OCI-M2 (cell line): ENCODE data around the gene S100A2.
"Not testable (repeated sequence)": the region's sequence is repeated elsewhere in the genome, so short reads cannot be mapped to it uniquely, and the experiment has no call there.

ENCODE experiments used
- DNase-seq: peaks from one replicate; lab custom pipeline; 2025; ENCODE audit not compliant: unreplicated experiment; lab: John Stamatoyannopoulos, UW

The S100A2 gene

DNA sequence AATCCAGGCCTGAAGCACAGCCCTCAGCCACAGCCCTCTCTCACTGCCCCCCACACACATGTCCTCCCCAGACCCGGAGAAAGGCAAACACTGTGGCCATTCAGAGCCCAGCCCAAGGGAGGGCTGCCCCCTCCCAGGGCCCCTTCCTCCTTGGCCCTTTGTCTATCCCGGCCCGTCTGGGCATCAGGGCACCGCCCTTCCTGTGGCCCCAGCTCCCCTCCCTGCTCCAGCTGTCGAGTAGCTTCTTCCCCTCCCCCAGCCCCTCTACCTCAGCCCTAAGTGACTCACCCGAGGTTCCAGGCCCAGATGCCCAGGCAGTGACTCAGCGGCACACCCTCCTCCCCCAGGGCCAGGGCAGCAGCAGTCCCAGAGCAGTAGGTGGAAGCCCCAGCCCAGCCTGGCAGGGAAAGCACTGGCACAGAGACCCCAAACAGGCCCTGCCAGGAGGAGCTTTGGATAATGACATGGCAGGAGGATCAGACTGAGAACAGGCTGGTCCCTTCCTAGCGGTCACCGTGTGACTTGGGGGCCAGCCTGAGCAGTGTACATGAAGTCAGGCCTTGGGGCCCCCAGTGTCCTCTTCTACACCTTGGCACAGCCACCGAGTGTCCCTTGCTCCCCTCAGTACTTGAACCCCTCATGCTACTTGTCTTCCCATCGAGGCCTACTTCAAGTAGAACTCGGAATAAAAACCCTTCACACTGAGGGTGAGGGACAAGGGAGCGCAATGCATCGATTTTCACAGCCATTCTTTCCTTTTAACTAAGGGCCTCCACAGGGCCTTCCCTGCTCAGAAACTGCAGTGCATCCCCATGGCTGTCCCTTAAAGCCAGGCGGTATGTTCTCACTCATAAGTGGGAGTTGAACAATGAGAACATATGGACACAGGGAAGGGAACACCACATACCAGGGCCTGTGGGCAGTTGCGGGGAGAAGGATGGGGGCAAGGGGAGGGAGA lies 1.0 kb upstream of the S100A2 start:
- peak; percentile 68 for DNase-seq

DNA sequence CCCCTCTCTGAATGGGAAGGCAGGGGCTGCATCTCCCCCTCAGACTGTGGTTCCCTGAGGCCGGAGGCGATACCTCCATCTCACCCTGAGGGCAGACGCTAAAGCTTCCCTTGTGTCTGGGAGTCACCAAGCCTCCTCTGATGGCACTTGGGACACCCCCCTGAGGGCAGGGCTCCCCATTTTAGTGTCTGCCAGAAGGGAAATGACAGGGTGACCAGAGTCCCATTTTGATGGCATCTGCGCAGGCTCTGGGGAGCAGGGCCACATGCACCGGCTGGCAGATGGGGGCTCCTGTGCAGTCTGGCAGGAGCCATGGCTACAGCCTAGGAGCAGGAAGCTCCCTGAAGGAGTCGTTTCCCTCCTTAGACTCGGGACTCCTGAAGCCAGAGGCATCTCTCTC lies 1.7 kb downstream of the S100A2 start:
- DNase-seq, result no peak

DNA sequence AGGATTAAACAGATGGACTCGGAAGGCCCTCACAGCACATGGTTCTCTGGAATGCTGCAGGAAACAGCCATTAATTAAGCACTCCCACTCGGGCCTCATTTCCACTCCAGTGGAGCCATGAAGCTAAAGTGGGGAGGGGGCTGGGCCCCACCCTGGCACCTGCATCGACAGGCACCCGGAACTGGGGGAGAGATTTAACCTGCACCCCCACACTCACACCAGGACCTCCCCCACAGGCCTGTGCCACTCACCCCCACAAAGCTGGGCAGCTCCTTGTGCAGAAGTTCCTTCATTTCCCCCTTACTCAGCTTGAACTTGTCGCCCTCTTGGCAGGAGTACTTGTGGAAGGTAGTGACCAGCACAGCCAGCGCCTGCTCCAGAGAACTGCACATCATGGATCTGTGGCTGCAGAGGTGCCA lies 2.2 kb downstream of the S100A2 start:
- DNase-seq, result no peak

DNA sequence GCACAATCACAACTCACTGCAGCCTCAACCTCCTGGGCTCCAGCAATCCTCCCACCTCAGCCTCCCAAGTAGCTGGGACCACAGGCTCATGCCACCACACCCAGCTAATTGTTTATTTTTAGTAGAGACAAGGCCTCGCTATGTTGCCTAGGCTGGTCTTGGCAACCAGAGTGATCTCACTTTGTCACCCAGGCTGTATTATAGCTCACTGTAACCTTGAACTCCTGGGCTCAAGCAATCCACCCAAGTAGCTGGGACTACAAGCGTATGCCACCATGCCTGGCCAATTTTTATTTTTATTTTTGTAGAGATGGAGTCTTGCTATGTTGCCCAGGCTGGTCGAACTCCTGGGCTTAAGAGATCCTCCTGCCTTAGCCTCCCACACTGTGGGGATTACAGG lies 3.6 kb downstream of the S100A2 start:
- not testable (repeated sequence) for DNase-seq

DNA sequence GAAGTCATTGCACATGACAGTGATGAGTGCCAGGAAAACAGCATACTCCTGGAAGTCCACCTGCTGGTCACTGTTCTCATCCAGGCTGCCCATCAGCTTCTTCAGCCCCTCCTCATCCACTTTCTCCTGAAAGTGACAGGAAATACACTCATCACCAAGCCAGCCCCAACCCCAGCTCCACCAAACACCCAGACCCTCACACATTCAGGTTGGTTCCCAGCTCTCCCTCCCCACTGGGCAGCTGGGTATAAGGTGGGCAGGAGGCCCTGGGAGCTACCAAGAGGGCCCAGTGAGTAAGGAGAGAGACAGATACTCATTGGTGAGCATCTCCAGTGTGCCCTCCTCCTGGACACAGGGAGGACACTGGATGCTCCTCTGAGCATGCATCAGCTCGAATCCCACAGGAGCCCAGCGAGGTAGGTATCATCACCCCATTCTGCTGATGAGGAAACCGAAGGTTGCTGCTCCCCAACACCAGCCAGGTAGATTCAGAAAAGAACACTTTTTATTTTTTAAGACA lies 4.1 kb downstream of the S100A2 start:
- no peak for DNase-seq

DNA sequence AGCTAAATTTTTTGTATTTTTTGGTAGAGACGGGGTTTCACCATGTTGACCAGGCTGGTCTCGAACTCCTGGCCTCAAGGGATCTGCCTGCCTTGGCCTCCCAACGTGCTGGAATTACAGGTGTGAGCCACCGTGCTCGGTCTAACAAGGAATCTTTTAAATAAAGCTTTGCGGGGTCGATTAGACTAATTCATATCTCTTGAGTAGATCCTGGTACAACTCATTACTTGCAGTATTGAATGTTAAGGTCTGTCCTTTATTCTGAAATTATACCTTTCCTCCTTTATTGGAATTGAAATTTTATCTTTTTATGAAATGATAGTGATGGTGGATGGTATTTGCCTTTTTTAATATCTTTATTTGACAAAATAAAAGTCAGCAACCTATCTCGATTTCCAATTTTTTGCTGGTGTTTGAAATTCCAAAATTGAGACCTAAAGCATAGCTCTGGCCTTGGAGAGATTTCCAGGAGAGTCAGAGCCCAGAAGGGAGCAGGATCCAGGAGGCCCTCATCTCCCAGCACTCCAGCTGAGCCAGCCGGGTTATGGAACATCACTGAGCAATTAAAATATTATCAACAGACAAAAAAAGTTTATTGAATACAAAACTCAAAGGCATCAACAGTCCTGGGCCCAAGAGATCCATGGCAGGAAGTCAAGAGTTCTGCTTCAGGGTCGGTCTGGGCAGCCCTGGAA lies 4.7 kb downstream of the S100A2 start:
- DNase-seq, result no peak

DNA sequence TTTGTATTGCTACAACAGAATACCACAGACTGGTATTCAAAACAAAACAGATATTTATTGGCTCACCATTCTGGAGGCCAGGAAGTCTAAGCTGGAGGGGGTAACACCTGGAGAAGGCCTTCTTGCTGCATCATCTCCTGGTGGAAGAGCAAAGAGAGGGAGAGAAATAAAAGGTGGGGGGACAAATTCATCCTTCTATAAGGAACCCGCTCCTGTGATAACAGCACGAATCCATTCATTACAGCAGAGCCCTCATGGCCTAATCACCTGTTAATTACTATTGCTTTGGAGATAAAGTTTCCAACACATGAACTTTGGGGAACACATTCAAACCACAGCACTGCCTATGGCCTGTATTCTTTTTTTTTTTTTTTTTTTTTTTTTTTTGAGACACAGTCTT lies 5.4 kb downstream of the S100A2 start:
- DNase-seq, result no peak

DNA sequence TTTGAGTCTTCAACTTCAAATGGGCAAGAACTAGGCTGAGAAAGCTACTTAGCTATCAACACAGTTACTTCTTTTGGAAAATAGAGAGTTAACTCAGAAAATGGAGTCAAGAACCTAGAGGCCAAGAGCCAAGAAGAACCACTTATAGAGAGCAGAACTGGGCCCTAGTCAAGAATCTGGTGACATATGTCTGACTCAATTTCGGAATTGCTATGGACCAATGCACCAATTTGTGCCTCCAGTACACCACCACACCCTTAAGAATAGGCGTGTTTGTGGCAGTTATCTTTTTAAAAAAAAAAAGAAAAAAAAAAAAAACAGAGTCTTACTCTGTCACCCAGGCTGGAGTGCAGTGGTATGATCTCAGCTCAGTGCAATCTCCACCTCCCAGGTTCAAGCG lies 7.8 kb downstream of the S100A2 start:
- no peak for DNase-seq

DNA sequence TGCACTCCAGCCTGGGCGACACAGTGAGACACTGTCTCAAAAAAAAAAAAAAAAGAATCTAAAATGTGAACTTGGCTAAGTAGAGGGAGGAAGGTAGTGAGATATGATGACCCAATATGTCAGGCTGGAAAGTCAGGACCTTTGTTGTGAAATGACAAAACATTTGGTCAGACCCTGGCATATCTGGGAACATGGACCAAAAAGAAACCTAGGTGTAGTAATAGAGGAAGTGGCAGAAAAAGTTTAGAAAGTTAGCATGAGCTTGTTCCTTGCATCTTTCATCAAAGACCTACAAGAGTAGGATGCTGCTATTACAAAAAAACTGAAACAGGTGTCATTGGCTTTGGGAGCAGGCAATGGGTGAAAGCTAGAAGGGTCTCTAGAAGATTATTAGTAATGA lies 9.3 kb downstream of the S100A2 start:
- DNase-seq, result no peak

DNA sequence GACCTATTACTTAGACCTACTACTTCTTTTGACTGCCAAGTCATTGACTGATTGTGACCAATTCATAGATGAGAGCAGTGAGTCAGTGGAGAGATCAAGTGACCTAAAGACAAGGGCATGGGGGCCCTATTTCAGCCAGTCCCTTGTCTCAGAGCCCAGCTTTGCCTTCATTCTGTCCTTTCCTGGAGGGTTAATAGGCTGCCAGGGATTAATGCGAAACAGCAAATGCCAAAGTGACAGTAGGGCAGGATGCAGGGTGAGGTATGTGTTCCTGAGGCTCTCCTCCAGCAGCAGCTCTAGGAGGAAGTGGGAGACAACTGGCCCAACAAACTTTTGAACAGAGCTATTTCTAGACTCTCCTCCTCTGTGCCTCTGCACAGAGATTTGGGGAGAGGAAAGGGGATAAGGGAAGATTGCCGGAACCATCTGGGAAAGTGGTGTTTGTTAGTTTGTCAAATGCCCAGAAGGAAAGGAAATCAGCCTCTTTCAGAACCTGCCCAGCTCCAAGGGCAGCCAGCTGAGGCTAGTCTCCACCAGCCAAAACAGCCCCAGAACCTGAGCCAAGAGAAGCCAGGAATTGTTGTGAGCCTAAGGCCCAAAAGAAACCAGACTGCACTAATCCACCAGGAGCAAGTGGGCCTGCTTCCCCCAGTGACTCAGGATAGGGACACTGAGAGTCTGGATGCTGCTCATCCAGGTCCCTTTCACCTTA lies 11.7 kb downstream of the S100A2 start:
- DNase-seq, result no peak

DNA sequence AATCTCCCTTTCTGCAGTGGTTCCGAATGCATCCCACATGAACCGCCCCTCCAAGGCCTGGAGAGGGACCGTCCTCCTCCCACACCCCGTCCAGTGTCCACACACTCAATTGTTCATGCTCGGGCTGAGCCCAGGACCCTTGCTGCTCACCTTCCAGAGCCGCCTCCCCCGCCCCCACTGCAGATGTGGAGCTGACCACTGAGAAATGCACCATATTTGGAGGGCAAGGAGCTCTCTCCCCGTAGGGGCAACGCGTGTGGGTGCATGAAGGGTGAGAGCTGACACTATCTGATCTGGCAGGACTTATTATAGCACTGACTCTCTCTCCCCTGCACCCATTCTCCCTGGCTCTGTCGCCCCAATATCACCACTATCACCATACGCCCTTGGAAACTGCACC lies 12.5 kb downstream of the S100A2 start:
- no peak for DNase-seq

DNA sequence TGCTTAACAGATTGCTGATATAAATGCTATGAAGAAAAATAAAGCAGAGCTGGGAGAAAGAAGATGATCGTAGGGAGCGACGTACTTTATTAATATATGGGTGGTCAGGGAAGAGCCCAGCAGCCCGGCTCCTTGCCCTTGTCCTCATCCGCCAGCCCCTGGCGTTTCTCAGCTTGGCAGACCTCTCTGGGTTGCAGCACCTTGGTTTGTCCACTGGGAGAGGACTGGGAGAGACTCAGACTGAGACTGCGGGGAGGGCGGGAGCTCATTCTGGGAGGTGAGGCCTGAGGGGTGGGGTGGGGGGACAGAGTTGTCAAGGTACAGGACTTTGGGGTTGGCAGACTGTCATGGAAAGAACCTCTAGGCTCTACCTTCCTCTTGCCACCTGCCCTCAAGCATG lies 13.3 kb downstream of the S100A2 start:
- no peak for DNase-seq

DNA sequence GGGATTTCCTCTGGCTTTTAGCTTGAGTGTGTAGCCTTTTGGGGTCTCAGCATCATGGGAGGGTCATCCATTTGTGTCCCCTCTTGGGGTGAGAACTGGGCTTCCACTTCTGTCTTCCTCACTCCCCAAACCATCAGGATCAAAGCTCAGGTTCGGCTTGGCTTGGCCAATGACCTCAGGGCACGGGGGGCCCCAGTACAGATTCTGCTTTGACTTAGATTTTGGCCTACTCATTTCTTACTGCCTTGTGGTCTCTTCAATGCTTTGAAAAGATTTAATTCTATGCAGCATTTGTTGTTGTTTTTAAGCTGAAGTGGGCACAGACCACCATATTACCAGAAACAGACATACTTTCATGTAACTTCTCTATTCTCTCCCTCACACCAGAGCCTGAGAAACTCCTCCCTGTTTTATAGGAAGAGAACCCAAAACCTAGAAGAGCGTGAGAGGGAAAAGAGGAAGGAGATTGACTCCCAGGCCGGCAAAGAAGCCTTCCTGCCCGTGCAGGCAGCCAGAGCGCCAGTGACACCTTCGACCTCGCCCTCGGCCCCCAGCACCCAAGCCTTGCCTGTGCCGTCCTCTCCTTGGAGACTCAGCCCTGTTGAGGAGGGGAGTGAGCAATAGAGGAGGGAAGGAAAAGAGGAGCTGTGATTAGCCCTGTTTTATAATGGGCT lies 14.7 kb downstream of the S100A2 start:
- no peak for DNase-seq

DNA sequence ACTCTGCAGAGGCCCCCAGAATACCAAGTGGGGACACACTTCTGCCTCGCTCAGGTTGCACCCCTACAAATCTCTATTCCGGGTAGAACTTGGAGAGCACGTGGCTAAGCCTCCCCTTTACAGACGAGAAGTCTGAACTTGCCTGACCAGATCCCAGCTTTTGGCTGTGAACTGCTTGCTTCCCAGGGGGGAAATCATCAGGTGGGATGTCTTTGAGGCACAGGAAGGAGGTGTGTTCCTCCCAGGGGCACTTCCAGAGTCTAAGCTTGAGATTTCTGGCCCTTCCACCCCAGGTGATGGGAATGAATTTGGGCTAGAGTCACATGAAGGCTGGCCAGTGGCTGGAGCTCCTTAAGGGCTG lies 15.3 kb downstream of the S100A2 start:
- DNase-seq, result no peak

DNA sequence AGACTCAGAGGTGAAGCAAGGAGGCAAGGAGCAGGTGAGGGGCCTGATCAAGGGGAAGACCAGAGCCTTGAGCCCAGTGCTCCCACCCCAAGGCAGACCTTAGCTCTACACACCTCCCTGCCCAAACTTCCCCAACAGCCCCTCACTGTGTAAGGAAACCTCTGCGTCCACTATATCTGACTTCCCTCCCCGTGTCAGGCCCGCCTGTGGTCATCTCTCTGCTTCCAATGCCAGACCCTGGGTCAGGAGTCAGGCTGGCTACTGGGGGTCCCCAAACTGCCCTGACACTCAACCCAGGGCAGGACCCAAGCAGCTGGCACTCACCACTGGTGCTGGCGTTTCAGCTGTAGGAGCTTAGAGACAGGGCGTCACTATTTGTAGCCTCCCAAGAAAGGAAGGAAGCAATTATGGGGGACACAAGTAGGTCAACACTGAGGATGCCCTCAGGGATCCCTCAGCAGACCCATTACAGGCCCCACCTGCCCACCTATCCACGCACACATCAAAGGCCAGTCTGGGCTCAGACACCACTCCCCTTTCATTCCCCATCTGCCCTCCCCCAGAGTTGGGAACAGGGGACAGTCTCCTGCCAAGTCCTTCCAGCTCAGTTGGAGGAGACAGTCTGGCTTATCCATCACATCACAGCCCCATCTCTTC lies 15.8 kb downstream of the S100A2 start:
- DNase-seq, result no peak

DNA sequence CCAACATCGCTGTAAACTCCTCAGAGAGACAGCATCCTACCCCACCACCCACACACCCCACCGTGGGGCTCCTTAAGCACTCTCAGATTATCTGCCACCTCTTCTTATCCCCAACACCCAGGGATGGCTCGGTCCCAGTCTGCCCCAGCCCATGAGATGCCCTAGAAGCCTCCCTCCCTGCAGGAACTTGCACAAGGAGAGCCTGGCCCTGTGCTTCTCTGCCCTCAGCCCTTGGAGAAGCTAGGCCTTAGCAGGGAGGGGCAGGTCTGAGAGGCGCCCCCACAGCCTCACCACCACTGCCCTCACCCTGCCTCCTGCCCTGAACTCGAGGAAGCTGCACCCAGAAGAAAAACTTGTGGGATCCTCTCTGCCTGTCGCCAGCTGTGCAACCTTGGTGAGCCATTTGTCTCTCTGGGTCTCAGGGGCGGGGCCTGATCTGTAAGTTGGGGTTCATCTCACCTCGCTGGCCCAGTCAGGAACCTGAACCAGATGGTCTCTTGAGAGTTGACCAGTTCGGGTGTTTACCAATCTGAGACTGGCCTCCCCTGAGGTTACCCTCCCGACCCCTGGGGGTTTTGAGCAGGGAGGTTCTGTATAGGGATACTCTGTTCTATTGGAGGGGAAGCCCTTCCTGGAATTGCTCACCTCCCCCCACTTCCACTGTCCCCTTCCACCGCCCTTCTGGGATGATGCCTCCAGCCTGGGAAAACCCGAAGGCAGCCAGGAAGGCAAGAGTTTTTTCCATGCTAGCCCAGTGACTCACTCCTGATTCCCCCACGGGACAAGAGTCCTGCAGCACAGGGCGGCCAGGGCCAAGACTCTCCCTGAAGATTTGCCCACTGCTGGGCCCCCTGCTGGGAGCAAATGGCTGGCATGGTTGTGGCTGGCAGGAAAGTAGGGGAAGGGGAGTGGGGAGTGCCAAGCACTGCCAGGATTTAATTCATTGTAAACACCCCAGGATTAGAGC lies 16.6 kb downstream of the S100A2 start, which contains the start of gene S100A3:
Gene S100A3 (minus strand): TSS at position 537 of the 967 bp plus-strand sequence. CDS start 773 bp downstream, outside the sequence.
- no peak for DNase-seq

DNA sequence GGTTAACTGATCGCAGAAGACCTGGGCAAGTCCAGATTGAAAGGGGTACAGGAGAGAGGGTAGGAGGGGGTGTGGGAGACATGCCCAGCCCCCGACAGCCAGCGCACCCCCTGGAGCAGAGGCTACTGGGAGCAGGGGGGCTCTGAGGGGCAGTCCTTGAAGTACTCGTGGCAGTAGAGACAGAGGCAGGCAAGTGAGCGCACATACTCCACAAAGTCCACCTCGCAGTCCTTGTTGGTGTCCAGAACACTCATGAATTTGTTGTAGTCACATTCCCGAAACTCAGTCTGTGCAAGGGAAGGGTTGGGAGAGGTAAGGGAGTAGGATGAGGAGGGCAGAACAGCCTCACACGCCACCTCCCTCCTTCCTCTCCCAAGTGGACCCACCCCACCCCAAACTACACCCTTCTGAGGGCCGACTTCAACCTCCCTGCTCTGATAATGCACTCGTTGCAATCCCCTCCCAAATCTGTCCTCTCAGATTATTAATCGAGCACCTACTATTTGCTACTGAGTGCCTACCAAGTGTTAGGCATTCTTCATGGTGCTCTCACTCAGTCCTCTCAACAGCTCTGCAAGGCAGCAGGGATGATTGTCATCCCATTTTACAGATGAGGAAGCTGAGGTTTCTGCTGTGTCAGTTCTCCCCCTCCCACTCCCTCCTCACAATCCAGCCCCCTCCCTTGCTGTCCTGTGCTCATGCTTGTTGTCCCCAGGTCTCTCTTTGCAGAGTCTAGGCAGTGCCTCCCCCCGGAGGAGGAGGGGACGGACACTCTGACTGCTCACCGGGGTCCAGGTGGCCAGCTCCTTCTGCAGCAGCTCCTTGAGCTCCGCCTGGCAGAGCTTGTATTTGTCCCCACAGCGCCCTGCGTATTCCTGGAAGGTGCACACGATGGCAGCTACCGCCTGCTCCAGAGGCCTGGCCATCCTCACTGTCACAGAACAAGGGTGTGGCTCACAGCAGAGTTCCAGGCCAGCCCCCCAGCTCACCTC lies 17.8 kb downstream of the S100A2 start:
- DNase-seq, result no peak
